HG03060 (cell line): ENCODE measurements around the gene PLCG2.
"Not testable (repeated sequence)": the region's sequence is repeated elsewhere in the genome, so short reads cannot be mapped to it uniquely, and the experiment has no call there.

Experiments used
- ATAC-seq: cut with Tn5 transposase; IDR thresholded peaks from one replicate; pipeline ENCODE4 v1.9.1; 2021; ENCODE audit warnings: low read depth, moderate number of reproducible peaks; ENCODE audit not compliant: unreplicated experiment

Gene PLCG2

DNA sequence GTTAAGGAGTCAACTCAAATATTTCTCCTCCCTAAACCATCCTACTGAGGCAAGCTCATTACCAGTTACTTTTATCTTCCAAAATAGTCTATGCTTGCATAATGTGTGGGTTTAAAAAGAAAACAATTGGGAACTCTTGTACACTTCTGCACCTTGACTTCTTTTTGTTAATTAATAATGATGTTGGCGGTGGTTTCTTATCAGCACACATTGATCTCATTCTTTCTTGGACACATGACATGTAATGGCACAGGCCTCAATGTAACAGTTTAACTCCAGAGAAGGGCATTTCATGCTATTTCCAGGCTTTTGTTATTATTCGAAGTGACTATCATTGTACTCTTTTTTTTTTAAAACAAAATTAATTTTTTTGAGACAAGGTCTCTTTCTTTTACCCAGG lies 7.8 kb downstream of the PLCG2 start:
- ATAC-seq = no peak

DNA sequence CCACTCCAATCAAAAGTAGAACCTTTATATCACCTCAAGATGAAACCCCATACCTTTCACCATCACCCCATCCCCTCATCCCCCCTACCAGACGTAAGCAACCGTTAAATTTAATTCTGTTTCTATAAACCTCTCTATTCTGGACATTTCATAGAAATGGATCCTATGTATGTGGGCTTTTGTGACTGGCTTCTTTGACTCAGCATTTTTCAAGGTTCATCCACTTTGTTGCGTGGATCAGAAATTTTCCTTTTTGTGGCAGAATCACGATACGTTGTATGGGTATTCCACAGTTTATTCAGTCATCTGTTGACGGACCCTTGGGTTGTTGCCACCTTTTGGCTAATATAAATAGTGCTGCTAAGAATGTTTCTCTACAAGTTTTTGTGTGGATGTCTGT lies 8.6 kb downstream of the PLCG2 start:
- no peak for ATAC-seq

DNA sequence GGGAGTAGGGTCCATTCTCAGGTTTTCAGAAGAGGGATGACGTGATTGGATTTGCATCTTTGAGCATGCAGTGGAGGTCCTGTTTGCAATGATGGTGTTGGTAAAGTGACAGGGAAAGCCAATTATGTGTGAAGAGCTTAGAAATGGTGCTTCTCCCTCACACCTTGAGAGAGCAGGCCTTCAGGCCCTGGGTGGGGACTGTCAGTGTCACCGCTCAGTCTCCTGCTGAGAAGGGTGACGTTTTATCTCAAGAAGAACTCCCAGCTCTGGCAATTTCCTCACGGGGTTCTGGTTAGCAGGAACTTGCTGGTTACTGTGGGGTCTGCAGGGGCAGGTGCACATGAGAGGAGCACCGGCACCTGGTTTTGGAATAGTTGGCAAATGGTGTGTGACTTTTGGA lies 11.2 kb downstream of the PLCG2 start:
- ATAC-seq = no peak

DNA sequence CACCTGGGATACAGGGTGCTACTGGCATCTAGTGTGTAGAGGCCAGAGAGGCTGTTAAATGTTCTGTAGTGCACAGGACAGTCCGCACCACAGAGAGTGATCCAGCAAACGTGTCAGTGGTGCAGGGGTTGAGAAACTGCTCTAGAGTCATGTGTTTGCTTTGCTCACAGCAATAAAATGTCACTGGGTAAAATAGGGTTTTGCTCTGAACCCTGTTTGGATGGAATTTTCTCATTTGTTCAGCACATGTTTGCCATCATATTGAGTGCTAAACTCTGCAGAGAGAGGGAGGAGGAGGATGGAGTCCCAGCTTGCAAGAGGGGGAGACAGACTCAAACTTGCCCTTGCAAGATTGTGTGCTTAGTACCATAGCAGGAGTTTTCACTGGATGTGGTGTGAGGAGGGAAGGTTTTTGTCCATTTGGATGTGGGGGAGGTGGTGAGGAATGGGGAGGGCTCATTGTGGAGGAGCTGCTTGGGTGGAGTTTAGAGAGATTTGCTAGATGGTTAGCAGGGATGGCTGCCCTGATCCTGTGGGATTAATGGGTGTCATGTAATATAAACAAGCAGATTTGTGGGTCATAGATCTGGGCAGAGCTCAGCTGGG lies 11.8 kb downstream of the PLCG2 start:
- ATAC-seq = no peak

DNA sequence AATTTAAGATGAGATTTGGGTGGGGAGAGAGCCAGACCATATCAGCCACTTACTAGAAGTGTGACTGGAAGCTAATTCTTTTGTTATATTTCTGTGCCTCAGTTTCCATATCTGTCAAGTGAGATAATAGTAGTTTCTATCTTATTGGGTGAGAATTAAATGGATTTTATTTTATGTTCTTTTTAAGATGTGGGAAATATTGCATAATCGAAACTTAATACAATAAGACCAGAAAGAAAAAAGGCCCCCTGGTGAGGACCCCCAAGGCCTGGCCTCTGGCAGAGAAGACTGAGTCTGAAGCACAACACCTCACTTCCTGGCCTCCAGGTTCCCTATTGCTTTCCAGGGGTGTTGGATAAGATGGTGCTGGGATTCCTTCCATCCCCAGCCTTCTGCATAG lies 13.7 kb downstream of the PLCG2 start:
- ATAC-seq = no peak

DNA sequence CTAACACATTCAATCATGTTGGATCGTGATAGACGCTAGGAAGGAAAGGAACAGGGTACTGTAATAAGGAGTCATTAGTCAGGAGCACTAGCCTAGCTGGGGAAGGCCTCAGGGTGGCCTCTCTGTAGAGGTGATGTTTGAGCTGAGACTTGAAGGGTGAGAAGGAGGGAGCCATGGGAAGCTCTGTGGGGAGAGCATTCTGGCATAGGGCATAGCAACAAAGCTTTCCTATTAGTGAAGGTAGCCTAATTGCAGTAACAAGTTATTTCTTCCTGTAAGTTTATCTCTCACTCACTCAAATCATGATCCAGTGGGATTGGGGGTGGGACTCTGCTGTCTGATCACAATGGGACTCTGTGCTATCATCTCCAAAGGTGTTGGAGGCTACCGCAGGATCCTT lies 16.1 kb downstream of the PLCG2 start:
- ATAC-seq = no peak

DNA sequence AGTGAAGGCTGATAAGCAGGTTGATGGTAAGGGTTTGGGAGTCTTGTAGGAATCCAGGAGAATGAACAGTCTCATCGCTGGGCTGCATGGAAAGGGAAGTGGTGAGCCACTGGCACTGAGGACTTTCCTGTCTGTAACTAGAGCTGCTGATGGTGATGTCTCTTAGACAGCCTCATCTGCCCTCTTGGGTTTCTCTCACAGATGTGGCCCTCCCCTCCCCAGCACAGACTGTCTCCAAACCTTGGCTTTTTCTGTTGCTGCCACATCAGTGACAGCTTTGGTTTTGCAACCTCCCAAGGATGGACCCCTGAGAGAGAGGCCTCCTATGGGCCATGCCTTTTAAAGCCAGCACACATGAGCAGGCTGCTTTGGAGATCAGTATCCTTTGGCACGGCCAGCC lies 16.9 kb downstream of the PLCG2 start:
- ATAC-seq = no peak

DNA sequence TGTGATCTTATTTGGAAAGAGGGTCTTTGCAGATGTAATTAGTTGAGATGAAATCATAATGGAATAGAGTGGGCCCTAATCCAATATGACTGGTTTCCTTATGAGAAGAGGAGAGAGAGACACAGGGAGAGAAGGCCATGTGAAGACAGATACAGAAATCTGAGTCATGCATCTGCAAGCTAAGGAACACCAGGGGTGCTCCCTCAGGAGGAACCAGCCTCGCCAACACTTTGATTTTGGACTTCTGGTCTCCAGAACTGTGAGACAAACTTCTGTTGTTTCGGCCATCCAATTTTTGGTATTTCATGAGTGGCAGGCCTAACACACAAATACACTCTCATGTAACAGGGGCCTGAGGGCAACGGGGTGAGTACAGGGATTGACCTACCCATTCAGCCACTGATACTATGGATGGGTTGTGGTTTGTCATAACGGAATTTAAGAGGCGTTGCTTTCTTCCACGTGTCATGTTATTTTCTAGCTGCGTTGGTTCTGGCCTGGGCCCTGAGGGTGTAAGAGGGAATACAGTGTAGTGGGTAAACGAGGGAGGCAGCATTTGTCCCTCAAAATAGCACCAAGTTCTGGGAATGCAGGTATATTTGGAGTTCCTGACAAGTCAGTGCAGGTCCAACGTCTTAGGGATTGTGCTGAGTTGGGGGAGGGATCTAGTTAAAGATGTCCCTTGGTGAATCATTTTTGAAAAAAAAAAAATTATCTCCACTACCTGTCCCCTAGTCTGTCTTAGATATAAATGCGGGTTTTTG lies 17.7 kb downstream of the PLCG2 start:
- no peak for ATAC-seq

DNA sequence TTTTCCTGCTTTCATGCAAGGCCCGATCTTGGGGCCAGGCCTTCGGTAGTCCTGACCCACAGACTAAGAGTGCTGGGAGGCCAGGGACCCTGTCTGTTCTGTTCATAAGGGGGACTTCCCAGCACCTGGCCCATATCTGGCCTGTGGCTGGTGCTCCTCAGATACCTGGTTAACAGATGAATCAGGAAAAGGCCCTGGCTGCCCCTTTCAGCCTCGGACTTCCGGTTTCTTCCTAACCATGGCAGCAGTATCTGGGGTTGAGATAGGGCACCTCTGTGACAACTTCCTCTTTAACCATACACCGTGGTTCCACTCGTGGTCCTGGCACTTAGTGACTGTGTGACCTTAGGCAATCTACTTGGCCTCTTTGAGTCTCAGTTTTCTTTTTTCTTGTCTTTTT lies 18.4 kb downstream of the PLCG2 start:
- ATAC-seq = peak; percentile 42

DNA sequence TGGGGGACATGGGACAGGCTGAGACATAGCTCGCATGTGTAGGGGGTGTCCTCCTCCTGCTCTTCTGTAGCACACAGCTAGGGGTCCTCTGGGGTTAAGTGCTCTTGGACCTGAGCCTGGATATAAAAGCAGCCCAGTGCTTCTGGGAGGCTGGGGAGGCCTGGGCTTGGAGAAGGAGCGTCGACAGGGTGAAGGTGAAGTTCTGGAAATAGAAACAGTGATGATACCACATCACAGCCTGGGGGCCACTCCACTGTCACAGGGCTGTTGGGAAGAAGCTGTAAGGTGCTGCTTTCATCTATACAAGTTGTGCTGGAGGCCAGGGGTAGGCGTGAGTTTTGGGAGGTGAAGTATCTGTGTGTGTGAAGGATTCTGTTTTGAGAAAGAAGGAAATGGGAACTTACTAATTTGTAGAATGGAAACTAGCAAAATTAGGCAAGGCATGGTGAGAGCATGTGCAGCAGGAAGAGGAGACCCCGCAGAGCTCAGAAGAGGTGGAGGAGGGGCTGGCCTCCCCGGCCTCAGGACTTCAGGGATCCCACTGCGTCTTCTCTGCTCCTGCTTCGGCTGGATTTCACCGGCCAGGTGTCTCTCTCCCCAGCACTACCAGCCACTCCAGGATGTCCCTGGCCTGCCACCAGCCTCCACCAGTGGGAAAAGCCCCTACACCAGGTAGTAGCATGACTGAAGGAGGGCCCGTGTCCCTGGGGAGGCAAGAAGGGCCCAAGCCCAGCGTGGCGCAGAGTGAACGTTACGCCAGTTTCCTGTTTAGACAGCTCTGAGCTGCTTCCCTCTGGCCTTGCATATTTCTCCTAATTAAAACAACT lies 19.4 kb downstream of the PLCG2 start:
- ATAC-seq = peak; percentile 39

DNA sequence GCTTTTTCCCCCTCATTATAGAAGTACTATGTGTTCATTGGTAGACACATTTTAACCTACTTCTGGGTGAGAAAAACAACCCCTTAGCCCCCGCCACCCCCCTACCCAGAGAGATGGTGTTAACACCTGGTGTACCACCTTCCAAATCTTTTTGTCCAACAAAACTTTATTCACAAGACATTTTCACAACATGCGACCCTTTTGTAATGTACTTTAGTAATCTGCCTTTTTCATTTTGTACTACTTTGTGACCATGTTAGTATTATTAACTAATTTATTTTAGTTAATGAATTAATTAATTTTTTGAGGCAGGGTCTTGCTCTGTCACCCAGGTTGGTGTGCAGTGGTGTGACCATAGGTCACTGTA lies 20.0 kb downstream of the PLCG2 start:
- no peak for ATAC-seq

DNA sequence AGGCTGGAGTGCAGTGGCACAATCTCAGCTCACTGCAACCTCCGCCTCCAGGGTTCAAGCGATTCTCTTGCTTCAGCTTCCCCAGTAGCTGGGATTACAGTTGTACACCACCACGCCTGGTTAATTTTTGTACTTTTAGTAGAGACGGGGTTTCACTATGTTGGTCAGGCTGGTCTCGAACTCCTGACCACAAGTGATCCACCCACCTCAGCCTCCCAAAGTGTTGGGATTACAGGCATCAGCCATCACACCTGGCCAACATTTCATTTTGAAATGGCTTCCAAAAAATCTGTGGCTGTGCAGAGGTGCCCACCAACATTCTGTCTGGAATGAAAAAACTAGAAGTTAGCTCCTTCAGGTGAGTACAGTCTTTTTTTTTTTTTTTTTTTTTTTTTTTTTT lies 22.6 kb downstream of the PLCG2 start:
- ATAC-seq = not testable (repeated sequence)

DNA sequence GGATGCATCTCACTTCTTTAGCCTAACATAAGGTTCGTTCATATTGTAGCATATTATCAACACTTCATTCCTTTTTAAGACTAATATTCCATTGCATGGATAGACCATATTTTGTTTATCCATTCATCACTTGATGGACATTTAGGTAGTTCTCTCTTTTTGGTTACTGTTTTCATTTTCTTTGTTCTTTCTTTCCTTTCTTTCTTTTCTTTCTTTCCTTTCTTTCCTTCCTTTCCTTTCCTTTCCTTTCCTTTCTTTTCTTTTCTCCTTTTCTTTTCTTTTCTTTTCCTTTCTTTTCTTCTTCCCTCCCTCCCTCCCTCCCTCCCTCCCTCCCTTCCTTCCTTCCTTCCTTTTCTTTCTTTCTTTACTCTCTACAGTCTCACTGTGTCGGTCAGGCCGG lies 24.2 kb downstream of the PLCG2 start:
- no peak for ATAC-seq

DNA sequence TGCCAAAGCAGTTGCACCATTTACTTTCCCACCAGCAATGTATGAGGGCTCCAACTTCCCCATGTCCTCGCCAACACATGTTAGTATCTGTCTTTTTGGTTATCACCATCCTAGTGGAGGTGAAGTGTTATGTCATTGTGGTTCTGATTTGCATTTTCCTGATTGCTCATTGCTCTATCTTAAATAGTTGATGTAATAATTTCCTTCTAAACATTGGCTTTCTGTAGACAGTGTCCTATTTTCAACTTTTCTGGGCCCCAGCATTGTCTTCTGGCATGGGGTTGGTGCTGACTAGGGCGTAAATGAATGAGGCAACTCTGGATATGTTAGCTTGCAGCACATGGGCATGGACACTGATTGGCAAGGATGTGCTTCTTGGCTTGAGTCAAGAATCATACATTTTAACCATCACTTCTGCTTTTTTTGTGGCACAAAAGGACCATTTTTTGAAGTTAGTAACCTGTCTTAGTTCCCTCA lies 25.1 kb downstream of the PLCG2 start:
- no peak for ATAC-seq

DNA sequence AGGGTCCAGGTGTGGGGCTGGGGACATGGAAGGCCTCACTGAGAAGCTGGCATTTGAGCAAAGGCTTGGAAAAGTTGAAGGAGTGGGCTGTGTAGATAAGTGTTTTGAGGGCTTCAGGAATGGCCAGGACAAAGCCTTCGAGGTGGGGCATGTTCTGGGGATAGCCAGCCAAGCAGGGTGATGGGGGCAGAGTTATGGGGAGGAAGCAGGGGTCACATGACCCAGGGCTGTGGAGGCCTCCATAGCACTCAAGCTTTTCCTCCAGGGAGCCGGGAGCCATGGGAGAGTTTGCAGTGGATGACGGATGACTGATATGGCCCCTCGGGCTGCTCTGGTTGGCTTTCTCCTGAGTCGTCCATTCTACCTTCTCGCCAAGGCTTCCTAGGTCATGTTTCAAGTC lies 27.6 kb downstream of the PLCG2 start:
- no peak for ATAC-seq

DNA sequence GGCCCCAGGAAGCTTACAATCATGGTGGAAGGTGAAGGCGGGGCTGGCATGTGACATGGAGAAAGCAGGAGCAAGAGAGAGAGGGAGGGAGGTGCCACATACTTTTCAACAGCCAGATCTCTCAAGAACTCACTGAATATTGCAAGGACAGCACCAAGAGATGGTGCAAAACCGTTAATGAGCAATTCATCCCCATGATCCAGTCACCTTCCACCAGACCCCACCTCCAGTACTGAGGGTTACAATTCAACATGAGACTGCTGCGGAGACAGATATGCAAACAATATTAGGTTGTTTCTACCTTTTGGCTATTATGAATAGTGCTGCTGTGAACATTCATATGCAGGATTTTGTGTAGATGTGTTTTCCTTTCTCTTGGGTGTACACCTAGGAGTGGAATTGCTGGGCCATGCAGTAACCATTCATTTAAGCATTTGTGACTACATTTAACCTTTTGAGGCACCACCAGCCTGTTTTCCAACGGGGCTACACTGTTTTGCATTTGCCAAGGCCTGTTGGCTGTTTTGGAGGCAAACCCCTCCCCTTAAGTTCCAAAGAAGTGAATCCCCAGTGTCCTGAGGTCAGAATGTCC lies 28.8 kb downstream of the PLCG2 start:
- no peak for ATAC-seq

DNA sequence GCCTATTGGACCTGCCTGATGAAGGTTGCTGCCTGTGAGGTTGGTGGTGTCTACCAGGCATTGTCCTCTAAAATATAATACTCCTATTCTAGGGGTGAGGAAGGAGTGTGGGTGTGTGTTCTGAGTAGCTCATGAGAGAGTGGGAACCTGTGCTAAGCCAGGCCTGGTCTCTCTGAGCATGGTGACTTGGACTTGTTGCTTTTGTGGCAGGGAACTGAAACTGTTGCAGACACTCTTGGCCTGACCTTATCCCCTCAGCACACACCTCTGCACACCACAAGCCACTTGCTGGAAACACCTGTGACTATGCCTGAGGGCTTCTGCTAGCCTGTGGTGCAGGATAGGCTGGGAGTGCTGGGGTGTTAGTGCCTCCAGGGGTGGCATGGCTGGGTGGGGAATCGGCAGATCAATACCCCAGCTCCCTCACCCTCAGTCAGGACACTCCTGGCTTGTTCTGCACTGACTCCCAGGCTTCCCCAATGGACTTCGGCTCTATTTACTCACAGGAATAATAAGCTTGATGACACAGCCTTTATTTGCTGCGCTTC lies 29.9 kb downstream of the PLCG2 start:
- peak; percentile 56 for ATAC-seq

DNA sequence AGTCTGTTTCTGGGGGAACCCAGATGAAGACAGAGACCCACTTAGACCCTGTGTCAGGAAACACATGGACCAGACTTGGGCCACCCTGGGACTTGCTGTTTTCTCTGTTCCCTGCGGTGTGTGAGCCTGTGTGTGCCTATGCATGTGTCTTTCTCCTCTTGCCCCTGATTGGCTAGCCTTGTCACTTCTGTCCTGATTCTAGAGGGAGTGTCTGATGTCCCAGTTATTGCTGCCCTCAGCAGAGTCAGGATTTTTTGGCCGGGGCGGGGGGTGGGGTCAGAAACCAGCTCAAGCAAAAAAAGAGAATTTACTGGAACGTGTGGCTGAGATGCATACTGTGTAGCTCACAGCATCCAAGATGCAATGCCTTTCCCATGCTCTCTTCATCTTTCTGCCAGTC lies 30.5 kb downstream of the PLCG2 start:
- ATAC-seq = no peak

DNA sequence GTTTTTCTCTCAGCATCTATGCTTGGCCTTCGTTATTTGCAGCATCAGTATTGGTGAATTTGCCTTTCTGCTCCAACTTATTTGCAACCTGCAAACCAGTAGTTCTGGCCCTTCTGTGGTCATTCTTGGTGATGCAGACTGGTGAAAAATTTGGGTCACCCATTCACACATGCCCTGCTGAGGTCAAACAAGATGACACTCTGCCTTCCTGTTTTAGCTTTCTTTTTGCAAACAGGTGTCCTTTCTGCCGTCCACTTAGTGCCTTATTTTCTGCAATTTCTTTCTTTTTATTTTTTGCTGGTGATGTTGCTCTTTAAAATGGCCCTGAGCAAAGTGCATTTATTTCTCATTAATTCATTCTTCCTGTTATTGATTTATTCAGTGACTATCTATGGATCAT lies 31.3 kb downstream of the PLCG2 start:
- no peak for ATAC-seq

DNA sequence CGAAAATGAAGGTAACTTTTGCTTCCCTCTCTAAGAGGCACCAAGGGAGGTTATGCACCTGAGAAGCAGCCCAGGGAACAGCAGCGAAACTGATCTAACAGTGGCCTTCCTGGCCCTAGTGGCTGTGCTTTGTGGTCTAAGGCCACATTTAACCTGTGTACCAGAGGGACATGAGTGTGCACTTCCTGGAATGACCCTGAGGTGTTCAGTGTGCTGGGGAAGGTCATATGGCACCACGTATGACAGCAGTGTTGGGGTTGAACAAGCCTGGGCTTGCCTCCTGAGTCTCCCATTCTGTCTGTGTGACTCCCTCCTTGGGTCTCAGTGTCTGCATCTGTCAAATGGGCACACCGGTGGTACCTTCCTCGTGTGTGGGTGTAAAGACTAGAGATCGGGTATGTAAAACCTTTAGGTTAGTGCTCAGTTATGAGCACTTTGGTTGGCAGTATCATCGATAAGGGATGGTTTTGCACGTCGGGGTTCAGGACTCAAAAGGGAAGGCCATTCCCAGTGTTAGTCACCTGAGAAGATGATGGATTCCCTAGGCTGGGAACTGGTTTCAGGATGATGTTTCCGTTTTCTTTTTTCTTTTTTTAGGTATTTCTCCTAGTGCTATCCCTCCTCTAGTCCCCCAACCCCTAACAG lies 31.9 kb downstream of the PLCG2 start:
- peak; percentile 30 for ATAC-seq
